ENCODE measurements around the gene RASGRP3.
"Not testable (repeated sequence)": the region's sequence is repeated elsewhere in the genome, so short reads cannot be mapped to it uniquely, and the experiment has no call there.

The RASGRP3 gene, protein sequence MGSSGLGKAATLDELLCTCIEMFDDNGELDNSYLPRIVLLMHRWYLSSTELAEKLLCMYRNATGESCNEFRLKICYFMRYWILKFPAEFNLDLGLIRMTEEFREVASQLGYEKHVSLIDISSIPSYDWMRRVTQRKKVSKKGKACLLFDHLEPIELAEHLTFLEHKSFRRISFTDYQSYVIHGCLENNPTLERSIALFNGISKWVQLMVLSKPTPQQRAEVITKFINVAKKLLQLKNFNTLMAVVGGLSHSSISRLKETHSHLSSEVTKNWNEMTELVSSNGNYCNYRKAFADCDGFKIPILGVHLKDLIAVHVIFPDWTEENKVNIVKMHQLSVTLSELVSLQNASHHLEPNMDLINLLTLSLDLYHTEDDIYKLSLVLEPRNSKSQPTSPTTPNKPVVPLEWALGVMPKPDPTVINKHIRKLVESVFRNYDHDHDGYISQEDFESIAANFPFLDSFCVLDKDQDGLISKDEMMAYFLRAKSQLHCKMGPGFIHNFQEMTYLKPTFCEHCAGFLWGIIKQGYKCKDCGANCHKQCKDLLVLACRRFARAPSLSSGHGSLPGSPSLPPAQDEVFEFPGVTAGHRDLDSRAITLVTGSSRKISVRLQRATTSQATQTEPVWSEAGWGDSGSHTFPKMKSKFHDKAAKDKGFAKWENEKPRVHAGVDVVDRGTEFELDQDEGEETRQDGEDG

DNA sequence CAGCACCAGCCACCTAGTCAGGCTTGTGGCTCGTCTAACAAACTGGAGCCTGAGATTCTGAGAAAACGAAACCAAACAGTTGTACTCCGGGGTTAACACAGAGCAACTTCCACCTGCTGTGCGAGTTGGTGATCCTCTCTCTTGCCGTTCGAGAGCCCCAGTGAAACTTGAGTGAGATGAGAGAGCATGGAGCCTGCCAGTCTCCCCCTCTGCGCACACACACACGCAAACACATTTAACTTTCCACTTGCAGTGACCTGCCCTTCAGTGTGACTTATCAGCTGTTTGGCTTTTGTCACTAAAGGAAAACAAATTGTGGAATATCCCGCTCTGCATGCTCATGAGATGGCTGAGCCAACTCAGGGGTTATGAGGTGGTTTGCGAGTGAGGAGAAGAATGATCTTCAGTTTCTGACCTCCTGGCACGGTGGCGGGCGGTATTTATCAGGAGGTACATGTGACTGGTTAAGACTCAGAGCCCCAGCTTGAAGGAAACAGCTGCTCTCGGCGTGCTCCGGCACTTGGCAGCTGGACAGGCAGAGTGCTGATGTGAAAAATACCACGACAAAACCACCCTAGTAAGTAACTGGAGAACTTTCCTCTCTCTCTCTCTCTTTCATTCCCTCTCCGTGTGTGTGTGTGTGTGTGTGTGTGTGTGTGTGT lies at the start of gene RASGRP3:
RASGRP3 (plus strand) TSS at position 519 of the 662 bp plus-strand sequence. CDS start 38,488 bp downstream, outside the sequence.
- DNase-seq: peak; percentile 44 to 80

DNA sequence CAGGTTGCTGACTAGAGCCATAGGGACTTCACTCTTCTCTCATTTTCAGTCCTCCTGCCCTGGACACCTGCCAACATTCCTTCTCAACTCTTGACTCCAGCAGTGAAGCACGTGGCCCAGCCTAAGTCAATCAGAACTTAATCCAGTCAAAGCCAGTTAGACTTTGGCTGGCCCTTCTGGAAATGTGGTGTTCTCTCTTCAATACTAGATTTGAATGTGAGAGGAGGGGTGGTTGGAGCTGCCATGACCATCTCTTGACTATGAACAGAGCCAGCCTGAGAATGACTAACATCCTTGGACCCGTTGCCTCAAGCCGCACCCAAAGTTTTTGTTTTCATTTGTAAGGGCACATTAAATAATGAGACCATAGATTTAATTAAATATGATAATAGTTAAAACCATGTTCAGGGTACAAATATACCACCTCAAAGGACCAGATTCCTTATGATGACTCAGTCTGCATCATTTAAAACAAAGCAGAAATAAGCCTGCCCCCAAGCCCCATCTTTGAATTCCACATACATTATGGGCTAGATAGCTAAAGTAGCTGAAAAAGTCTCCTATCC lies 49.7 kb upstream of the RASGRP3 start:
- peak in 1 of 2 experiments; percentile 5 for DNase-seq

DNA sequence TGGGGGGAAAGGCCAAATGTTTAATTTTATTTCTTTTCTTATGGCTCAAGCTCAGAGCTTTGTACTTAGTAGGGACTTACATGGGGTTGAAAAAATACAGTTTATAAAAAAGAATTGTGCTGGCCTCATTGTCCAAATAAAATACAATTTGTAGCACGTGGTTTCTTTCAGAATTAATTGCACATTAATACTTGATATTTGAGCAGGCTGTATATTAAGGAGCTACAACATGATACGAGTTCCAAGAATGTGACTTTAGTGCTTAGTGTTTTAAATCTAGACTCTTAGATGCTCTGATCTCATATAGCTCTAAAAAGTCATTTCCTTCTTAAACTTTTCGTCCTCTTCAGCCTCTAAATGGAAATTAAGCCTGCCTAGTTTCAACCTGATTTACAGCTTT lies 46.4 kb upstream of the RASGRP3 start:
- DNase-seq: no peak

DNA sequence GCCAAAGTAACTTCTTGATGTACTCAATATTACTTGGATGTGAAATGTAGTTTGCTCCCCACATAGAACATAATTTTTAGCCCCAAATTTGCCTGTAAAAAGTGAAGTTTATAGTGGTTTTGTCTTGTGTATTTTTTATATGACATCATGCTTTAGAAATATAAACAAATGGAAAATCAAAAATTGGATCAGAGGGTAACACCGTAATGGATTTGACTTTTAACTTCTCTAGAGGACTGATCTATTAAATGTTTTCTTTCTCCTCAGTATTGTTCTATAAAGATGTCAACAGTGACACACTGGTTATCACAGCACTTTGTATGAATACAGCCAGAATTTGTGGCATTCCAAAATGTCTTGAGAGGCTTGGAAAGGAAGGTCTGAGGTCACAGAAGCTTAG lies 45.6 kb upstream of the RASGRP3 start:
- no peak for DNase-seq

DNA sequence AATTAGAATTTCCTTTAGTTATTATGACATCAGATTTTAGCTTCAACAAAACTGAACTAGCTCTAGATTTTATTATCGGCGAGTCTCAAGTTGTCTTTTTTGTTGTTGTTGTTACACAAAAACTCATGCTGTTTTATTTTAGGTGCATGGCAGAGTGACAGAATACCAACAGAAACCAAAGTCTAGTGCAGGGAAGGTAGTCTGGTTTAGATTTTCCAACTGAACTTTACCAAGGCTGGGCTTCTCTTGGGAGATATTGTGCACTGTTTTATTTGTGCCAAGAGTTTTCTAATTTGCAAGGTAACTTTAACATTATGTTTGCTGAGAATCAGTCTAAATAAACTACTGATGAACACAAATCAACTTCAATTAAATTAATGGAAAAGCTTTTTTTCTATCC lies 43.6 kb upstream of the RASGRP3 start:
- no peak for DNase-seq

DNA sequence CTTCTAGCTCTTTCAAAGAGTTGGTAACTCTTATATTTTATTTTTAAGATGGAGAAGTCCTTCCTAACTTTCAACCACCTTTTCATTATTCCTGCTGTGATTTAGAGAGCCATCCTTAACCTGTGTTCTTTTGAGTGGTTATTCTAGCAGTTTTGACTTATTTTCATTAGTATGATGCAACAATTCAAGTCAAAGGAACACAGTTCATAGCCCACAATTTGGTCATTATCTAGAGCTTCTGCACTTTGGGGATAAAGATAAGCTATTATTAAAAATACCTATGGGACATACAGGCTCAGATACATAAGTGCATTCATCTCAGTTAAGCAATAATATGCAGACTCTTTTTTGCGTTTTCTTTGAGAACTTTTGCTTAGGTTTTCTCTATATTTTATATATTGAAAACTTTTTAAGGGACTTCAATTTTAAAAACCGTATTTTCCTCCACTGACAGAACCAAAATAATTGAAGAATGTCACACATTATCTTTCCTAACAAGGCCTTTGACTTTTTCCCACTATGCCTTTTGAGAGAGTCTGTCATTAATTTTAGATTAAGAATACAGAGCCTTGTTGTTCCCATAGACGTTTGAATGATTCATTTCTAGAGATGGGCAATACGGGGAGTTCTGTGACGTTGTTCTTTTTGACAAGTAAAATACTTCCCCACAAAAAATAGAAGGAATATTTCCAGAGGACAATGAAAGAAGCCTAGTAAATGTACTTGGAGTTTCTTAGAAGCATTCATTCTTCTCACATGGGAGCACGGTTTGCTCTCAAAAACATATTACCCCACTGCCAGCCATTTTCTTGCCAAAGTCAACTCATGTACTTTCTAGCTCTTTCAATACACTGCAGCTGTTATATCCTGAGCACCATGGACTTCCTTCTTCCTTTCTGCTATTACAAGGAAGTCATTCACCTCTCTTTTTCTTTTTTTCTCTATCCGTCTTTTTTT lies 42.9 kb upstream of the RASGRP3 start:
- DNase-seq: no peak

DNA sequence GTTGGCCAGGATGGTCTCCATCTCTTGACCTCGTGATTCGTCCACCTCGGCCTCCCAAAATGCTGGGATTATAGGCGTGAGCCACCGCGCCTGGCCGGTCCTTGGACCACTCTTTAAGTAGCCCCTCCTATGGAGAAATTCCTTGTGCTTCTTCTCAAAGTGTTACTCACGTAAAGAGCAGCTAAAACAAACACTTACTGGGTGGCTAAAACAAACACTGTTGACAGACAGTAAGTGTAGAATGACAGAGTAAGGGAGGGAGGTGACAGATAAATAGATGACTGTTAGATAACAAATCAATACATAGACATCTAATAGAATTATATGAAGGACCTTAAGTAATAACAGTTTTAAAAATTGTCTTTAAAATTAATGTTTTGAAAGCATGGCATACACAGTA lies 40.9 kb upstream of the RASGRP3 start:
- DNase-seq: no peak

DNA sequence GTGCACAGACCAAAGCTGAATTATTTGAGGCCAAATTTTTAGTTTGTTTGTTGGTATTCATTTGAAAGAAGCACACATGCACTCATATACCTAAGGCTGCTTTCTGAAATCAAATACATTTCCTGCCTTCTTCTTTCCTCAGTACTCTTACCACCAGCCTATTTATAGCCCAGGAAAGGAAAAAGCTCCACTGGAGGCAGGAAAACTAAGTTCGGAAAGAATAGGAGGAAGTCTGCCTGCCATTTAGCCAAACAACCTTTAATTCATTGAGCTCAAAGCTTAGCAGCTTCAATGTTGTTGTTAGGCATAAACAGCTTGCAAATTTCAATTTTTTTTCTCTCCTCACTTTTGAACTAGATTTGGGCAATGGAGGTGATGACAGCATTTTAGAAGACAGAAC lies 40.4 kb upstream of the RASGRP3 start:
- DNase-seq: no peak

DNA sequence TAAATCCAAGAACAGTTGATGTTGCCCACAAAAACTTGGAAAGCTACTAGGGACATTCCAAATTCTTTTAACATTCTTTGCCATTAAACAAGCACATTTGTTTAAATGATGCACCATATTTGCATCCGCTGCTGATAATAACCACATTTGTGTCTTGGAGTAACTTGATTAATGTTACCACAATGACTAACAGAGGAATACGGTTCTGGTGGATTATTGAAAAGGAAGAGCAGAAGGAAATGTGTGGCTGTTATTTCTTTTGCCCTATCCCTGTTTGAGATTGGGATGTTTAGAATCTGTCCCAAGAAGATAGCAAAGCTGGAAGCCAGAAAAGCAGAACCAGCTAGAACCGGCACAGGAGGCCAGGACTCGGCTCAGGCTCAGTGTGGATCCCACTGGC lies 39.2 kb upstream of the RASGRP3 start:
- no peak for DNase-seq

DNA sequence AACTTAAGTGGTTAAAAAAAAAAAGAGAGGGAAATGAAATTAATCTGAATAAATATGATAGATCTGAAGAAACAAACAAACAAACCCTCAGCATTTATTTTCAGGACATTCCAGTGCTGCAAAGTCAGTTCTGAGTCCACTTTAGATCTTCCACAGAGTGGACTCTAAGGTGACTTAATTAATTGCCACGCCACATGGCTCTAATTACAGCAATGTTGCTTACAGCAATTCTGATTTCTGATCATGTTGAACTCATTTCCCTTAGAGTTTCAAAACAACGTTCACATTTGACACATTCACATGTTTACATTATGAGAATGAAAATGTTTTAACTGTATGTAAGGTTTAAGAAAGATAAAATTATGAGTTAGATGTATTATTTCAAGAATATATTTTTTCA lies 38.6 kb upstream of the RASGRP3 start:
- no peak for DNase-seq

DNA sequence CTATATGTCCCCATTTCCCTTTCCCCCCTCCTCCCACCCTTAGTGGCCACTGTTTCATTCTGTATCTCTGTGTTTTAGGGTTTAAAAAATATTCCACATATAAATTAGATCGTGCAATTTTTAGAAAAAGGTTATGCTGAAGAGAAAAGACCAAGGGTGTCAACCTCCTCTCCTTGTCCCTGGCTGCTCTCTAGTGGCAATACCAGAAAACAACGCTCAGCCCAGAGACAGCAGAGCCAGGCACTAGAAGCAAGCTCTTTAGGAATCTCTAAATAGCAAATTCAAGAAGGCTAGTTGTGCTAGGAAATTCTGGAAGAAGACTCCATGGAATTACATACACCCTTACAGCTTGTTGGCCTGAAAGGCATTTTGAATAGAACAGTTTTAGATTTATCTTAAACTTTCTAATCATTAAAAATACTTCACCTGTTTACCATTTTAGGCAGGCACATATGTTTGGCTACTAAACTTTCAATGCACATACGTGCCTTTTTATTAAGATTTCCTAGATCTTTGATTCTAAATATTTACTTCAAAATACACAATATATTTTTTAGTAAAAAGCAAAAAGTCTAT lies 35.1 kb upstream of the RASGRP3 start:
- DNase-seq: peak in 1 of 2 experiments; percentile 67

DNA sequence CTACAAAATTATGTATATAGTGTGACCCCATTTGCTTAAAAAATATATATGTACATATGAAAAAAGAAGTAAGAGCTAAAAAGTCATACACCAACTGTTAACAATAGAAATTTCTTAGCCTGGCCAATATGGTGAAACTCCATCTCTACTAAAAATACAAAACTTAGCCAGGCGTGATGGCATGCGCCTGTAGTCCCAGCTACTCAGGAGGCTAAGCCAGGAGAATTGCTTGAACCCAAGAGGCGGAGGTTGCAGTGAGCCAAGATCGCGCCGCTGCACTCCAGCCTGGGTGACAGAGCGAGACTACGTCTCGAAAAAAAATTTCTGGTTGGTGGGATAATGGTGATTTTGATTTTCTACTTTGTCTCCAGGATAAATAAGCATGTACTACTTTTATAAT lies 34.4 kb upstream of the RASGRP3 start:
- DNase-seq: not testable (repeated sequence)

DNA sequence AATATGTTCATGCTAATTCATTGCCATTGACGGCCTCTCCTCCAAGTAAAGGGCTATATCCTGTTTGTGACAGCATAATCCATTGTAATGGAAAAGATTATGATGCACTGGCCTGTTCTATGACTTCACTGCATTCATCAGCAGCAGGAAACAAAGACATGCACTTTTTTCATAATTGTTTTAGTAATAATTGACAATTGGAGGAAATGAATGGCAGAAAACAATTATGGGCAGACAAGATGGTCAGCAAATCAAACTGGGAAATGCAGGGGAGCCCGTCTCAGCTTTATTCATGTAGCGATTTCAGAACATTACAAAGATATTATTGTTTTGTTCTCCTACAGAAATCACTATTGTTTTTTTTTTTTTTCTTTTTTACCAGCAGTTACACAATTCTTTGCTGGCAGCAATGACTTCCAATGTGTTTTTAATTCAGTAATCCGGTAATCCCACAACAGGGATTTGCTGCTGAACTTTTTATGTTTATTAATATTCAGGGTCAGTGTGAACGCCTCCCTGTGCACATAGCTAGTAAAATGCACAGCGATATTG lies 33.8 kb upstream of the RASGRP3 start:
- no peak for DNase-seq

DNA sequence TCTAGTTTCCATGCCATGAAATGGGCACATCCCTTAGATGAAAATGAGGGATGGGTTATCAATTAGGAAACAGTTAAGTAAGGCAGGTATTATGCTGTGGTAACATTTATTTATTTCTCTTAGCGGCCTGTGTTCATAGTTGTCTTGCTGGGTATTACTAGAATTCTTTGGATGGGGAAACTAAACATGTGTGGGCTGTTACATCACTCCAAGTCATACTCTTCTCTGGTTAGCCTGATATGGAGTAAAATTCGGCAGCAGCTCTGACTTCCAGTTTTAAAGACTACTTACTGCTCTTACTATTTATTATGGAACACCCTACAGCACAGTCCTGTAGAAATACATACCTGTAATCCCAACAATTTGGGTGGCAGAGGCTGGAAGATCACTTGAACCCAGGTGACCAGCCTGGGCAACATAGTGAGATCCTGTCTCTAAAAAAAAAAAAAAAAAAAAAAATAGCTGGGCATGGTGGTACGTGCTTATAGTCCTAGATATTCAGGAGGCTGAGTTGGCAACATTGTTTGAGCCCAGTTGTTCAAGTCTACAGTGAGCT lies 33.1 kb upstream of the RASGRP3 start:
- no peak for DNase-seq

DNA sequence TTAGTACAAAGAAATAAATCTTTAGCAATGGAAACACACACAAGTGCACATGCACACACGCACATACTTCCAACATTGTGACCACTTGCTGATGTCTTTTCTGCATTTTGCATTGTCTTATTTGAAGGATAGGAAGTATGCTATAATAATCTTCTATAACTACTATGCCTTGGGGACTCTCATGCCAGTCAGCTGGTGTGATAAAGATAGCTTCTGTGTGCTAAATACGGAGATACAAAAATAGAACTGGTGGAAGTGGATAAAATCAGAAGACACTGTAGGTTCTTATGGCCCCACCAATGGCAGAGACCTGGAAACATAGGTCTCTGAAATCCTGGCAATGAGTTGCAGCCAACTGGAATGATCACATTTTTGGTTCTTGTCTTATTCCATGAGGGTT lies 31.5 kb upstream of the RASGRP3 start:
- DNase-seq: no peak

DNA sequence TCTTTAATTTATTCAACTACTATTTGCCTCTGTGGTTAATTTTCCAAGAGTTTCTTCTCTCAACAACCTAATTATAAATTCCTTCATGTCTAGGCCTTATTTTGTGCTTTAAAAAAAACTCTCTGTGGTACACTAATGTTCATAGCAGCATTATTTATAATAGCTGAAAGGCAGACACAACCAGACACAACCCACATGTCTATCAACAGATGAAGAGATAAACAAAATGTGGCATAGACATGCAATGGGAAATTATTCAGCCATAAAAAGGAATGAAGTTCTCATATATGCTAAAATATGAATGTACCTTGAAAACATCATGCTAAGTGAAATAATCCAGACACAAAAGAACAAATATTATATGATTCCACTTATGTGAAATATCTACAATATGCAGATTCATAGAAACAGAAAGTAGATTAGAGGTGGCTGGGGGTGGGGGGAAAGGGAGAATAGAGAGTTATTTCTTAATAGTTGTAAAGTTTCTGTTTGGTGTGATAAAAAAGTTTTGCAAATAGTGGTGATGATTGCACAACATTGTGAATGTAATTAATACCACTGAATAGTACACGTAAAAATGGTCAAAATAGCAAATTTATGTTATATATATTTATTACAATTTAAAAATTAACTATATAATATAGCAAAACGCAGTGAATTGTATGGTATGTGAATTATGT lies 28.1 kb upstream of the RASGRP3 start:
- no peak for DNase-seq

DNA sequence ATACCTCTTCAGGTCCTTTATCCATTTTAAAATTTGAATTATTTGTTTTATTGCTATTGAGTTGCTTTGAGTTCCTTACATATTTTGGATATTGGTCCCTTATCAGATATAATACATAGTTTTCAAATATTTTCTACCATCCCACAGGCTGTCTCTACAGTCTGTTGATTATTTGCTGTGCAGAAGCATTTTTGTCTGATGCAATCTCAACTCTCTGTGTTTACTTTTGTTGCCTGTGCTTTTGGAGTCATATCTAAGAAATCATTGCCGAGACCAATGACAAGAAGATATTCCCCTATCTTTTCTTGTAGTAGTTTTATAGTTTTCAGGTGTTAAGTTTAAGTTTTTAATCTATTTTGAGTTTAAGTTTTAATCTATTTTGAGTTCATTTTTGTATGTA lies 25.2 kb upstream of the RASGRP3 start:
- DNase-seq: no peak

DNA sequence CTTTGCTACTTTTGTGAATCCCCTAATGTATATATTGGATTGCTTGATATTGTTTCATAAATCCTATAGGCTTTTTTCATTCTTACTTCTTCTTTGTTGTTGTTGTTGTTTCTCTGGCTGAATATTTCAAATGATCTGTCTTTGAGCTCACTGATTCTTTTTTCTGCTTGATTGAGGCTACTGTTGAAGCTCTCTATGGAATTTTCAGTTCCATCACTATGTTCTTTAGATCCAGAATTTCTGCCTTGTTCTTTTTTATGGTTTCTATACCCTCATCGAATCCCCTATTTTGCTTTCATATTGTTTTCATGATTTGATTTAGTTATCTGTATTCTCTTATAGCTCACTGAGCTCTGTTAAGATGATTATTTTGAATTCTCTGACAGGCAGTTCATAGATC lies 24.6 kb upstream of the RASGRP3 start:
- DNase-seq: no peak

DNA sequence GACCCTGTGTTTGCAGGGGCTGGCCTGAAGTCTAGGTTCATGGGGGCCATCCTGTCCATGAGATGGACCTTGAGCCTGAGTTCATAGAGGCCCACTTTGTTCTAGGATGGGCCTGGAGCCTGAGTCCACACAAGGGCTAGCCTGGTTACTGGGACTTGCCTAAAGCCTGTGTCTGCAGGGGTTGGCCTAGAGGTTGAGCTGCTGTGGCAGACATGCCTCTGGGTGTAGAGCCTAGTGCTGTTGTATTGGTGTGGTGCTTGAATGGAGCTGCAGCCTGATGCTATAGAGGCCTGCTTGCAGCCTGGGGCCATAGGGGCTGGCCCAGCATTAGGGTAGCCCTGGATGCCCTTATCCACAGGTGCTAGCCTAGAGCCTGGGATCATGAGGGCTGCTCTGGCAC lies 23.9 kb upstream of the RASGRP3 start:
- no peak for DNase-seq

DNA sequence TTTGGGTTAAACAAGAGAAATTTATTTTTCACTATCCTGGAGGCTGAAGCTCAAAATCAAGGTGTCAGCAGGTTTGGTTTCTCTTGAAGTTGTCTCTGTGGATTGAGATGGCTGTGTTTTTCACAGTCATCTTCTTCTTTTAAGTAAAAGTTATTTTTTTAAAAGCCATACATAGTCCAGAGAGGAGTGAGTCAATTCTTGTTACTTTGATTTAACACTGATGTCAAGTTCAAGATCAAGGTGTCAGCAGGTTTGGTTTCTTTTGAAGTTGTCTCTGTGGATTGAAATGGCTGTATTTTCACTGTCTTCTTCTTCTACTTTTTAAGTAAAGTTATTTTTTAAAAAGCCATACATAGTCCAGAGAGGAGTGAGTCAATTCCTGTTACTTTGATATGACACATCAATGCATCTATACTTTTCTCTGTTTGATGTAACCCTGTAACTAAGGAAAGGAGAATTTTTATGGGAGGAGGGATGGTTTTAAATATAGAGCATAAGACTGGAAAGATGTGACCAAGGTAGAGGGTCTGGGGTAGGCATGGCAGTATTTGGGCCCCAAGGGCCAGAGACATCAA lies 22.5 kb upstream of the RASGRP3 start:
- no peak for DNase-seq

Data from SW 1271 (cell line).